Omental fat pad (tissue), 4 donors: ENCODE data around the gene ESR1. TPM values are rescaled to one million over a fixed set of nuclear protein-coding genes. Genes with fewer than 3 reads are reported as not detected.

Experiments used
- ATAC-seq: fragments of 150-250 bp; one replicate; pipeline ENCODE4 v1.9.1; 2016; ENCODE audit warnings: mild to moderate bottlenecking, moderate library complexity; ENCODE audit not compliant: low FRiP score
- DNase-seq: peaks from one replicate; pipeline ENCODE4 v3.0.0-alpha.2; 2019; ENCODE audit warnings: low spot score
- CTCF ChIP-seq, 3 donors: fragments of 450-650 bp; IDR thresholded peaks; one replicate each; pipeline ENCODE4 v1.5.1; 2016 to 2017; ENCODE audit warnings: antibody characterized with exemption in 3 of 3, mild to moderate bottlenecking in 3 of 3, moderate library complexity in 2 of 3
- total RNA-seq, 4 donors: library from RNA; depleted of rRNA; stranded (reverse); fragments of >200 nt; gene quantifications; one replicate each; pipeline ENCODE4 v1.1.0, GENCODE V29; 2016

ESR1 gene
- total RNA-seq, 4 donors from 2014 or later = 2.3 to 4.9 (median 3.8) TPM

DNA sequence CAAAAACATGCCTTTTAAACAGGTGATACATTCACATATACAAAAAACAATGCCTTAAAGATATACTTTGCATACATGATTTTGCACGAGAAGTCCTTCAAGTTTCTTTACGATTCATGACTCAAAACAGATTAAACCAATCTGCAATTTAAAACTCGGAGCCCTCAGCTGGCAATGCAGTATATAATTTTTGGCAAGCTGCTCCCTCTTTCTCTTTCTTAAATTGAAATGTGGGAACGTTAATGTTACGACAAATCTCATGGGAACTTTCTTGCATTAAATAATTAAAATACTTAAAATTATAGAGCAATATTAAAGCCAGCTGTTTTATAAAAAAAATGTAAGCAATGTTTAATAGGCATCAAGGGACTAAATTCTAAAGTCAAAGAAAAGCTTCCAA lies 334.6 kb downstream of the ESR1 start:
- DNase-seq (no peak), ATAC-seq (no peak)
- no peak for TF ChIP-seq CTCF (IDR thresholded peaks at IDR 0.05)

DNA sequence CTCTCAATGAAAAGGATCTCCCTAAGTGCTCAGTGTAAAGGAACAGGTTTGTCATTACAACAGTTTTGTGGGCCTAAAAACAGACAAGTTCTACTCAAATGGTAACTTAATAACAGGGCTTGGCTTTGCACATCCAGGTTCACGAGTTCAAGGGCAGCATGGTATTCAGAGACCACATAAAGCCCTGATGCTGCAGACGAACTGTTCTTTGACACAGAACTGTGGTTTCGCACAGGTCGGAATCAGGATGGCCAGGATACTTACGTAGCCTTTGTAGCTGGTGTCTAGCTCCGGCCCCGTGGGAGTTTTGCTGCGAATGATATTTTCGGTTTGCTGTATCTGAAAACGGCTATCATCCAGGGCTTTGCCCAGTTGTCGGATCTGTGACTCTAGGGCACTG lies 335.9 kb downstream of the ESR1 start:
- no peak for DNase-seq
- no peak for TF ChIP-seq CTCF (IDR thresholded peaks at IDR 0.05)
- no peak for ATAC-seq

DNA sequence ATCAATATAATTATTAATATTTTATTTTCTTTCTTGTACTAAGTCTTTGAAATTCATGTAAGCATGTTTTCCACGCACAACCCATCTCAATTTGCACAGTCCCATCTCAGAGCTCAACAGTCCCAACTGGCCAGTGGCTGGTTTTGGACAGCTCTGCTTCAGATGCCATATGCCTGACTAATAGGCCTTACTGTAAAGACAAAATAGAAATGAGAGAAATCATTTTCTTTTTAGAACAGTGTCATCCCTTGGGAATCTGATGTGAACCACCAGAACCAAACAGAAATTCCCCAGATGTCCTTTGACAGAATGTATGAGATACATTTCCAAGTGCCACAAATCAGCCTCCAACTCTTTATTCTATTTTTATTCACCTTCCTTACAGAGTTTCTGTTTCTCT lies 338.9 kb downstream of the ESR1 start:
- DNase-seq (no peak), ATAC-seq (no peak)
- TF ChIP-seq CTCF (IDR thresholded peaks at IDR 0.05) = no peak

DNA sequence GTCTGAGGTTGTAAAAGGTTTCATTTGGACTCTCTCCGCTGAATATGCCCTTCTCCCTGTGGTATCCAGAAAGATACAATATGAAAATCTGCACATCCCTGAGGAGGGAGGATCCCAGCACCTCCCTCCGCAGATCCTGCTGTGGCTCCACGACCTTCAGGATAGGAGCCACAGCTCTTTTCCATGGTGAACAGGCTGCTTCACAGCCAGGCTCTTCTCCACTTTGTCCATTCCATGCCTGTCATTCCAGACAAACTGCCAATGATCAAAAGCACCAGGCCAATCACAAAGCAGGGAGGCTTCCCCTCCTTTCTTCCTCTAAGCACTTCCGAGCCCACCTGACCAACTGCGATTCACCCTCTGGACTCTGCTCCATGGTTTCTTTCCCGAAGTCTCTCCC lies 339.8 kb downstream of the ESR1 start:
- no peak for DNase-seq
- no peak for TF ChIP-seq CTCF (IDR thresholded peaks at IDR 0.05)
- no peak for ATAC-seq

- DNase-seq (no peak), ATAC-seq (no peak)
These were observed 340.9 kb downstream of the ESR1 start for GRCh38 chr6:152148412-152148811.

GRCh38 chr6:152150196-152150595 lies 342.7 kb downstream of the ESR1 start:
- DNase-seq = no peak
- TF ChIP-seq CTCF (IDR thresholded peaks at IDR 0.05) = no peak
- no peak for ATAC-seq

More at GRCh38 chr6:152148412-152148811, 340.9 kb downstream of the ESR1 start:
- no peak for TF ChIP-seq CTCF (IDR thresholded peaks at IDR 0.05)

DNA sequence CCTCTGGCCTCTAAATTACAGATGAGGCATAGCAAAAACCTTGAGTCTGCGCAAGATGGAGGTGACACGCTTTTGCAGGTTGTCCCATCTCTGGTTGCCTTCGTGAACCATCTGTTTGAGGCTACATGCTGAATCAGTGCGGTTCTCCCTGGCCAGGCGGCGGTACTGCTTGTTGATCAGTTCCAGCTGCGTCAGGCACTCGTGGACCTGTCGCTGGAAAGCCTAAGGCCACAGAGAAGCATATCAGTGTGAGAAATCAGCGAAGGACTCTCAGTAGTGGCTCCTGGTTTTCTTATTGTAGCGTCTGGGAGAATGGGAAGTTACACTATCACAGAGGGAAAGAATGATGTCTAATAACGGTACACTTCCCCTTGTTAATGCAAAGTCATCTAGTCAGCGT lies 344.4 kb downstream of the ESR1 start:
- DNase-seq (no peak), ATAC-seq (no peak)
- no peak for TF ChIP-seq CTCF (IDR thresholded peaks at IDR 0.05)
